ENCODE data around the gene GADD45GIP1. TPM values are rescaled to one million over a fixed set of nuclear protein-coding genes. Genes with fewer than 3 reads are reported as not detected.
"Not testable (repeated sequence)": the region's sequence is repeated elsewhere in the genome, so short reads cannot be mapped to it uniquely, and the experiment has no call there.

GADD45GIP1 gene
- total RNA-seq, 2 donors from 2014 or later, result 31.0 to 34.9 TPM

DNA sequence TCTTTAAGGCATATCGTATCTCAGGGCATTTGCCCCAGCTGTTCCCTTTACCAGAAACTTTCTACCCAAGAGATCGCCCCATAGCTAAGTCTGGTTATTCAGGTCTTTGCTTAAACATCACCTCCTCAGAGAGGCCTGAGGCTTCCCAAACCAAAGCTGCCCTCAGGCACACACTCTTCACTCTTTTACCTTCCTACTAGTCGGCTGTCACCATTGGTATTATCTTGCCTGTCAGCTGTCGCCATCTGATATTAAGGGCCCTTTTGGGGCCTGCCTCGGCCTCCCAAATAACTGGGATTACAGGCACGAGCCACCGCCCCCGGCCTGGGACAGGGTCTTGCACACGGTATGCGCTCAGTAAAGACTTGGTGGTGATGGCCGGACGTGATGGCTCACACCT, 1.0 kb downstream of the GADD45GIP1 start:
- Histone ChIP-seq H3K9ac (ENCODE audit: extremely low read depth, low read length, poor library complexity, severe bottlenecking) (peak overlapping the region; percentile 82), H3K4me1 (ENCODE audit: control insufficient read depth, insufficient read depth, low read length) (no peaks in the 10 kb centered on the region), H3K27me3 (ENCODE audit: control insufficient read depth, insufficient read depth, low read length, poor library complexity, severe bottlenecking) (no peaks in the 10 kb centered on the region), H3K27ac (ENCODE audit: low read depth, low read length) (no peak overlapping the region), H3K36me3 (ENCODE audit: control insufficient read depth, insufficient read depth, low read length) (peaks cover 29% of the 10 kb centered on the region), H3K9me3 (ENCODE audit: control insufficient read depth, low read length) (no peaks in the 10 kb centered on the region), H3K4me3 (ENCODE audit: low read length) (peak overlapping the region; percentile 95)
- H3K36me3 Mint-ChIP-seq (ENCODE audit: low read depth), result peaks cover 34% of the 10 kb centered on the region
- H3K27me3 Mint-ChIP-seq (ENCODE audit: insufficient read depth), result no peaks in the 10 kb centered on the region
- H3K27ac Mint-ChIP-seq, result peak overlapping the region; percentile 92
- TF ChIP-seq, protein P1, sequence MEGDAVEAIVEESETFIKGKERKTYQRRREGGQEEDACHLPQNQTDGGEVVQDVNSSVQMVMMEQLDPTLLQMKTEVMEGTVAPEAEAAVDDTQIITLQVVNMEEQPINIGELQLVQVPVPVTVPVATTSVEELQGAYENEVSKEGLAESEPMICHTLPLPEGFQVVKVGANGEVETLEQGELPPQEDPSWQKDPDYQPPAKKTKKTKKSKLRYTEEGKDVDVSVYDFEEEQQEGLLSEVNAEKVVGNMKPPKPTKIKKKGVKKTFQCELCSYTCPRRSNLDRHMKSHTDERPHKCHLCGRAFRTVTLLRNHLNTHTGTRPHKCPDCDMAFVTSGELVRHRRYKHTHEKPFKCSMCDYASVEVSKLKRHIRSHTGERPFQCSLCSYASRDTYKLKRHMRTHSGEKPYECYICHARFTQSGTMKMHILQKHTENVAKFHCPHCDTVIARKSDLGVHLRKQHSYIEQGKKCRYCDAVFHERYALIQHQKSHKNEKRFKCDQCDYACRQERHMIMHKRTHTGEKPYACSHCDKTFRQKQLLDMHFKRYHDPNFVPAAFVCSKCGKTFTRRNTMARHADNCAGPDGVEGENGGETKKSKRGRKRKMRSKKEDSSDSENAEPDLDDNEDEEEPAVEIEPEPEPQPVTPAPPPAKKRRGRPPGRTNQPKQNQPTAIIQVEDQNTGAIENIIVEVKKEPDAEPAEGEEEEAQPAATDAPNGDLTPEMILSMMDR (conservative IDR thresholded peaks at IDR 0.05), result no peak
- peaks cover 13% of the 10 kb centered on the region for H3K4me1 Mint-ChIP-seq
- WGBS, 2 experiments (ENCODE audit: insufficient coverage in 1 of 2, insufficient read length in 1 of 2), result 75 to 83% methylated on average over 12 of the region's 12 CpGs
- peak overlapping the region; percentile 85 for H3K4me3 Mint-ChIP-seq
- H3K9me3 Mint-ChIP-seq, result no peaks in the 10 kb centered on the region
- no peak for DNase-seq

DNA sequence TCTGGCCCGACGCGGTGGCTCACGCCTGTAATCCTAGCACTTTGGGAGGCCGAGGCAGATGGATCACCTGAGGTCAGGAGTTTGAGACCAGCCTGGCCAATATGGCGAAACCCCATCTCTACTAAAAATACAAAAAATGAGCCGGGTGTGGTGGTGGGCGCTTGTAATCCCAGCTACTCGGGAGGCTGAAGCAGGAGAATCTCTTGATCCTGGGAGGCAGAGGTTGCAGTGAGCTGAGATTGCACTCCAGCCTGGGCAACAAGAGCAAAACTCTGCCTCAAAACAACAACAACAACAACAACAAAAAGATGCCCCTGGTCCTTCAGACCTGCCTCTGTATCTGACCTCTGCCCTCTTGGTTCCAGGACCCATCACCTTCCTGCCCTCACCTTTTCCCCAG, 1.4 kb downstream of the GADD45GIP1 start:
- not testable (repeated sequence) for H3K27me3 ChIP-seq (ENCODE audit: control insufficient read depth, insufficient read depth, low read length, poor library complexity, severe bottlenecking); H3K4me1 ChIP-seq (ENCODE audit: control insufficient read depth, insufficient read depth, low read length); H3K27me3 Mint-ChIP-seq (ENCODE audit: insufficient read depth); H3K9me3 ChIP-seq (ENCODE audit: control insufficient read depth, low read length); H3K27ac ChIP-seq (ENCODE audit: low read depth, low read length); DNase-seq; H3K9me3 Mint-ChIP-seq
- Mint-ChIP-seq H3K36me3 (ENCODE audit: low read depth) (peaks cover 38% of the 10 kb centered on the region), H3K4me1 (peaks cover 13% of the 10 kb centered on the region), H3K4me3 (peak overlapping the region; percentile 85), H3K27ac (peak overlapping the region; percentile 92)
- H3K9ac ChIP-seq (ENCODE audit: extremely low read depth, low read length, poor library complexity, severe bottlenecking), result peak overlapping the region; percentile 82
- peak overlapping the region; percentile 95 for H3K4me3 ChIP-seq (ENCODE audit: low read length)
- WGBS, 2 experiments (ENCODE audit: insufficient coverage in 1 of 2, insufficient read length in 1 of 2), result 95 to 100% methylated on average over 5 to 9 of the region's 9 CpGs
- peaks cover 33% of the 10 kb centered on the region for H3K36me3 ChIP-seq (ENCODE audit: control insufficient read depth, insufficient read depth, low read length)

DNA sequence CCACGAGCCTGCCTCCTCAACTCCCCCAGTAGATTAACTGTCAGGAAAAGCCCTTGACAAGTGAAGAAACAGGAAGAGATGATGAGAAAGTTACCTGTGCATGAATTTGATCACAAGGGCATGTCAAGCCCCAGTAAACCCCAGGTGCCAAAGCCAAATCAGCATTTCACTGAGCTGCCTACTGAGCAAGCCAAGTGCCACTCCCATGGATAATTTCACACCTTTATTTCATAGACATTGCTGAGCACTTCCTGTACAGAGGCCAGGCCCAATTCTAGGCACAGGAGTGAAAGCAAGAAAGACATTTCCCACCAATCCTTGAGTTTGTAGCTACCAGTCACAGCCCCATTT, 2.4 kb downstream of the GADD45GIP1 start:
- TF ChIP-seq, protein P1 (conservative IDR thresholded peaks at IDR 0.05), result no peak
- H3K9me3 ChIP-seq (ENCODE audit: control insufficient read depth, low read length), result no peaks in the 10 kb centered on the region
- no peaks in the 10 kb centered on the region for H3K4me1 ChIP-seq (ENCODE audit: control insufficient read depth, insufficient read depth, low read length)
- H3K4me1 Mint-ChIP-seq, result peaks cover 13% of the 10 kb centered on the region
- peaks cover 39% of the 10 kb centered on the region for H3K36me3 ChIP-seq (ENCODE audit: control insufficient read depth, insufficient read depth, low read length)
- WGBS, 2 experiments (ENCODE audit: insufficient coverage in 1 of 2, insufficient read length in 1 of 2), result 89% methylated on average over 1 of the region's 1 CpG; no CpG with 5 or more reads in 1 of the 2 experiments
- H3K27ac Mint-ChIP-seq, result peak overlapping the region; percentile 86
- H3K27ac ChIP-seq (ENCODE audit: low read depth, low read length), result no peak overlapping the region
- peaks cover 47% of the 10 kb centered on the region for H3K36me3 Mint-ChIP-seq (ENCODE audit: low read depth)
- no peaks in the 10 kb centered on the region for H3K9me3 Mint-ChIP-seq
- no peak overlapping the region for H3K4me3 ChIP-seq (ENCODE audit: low read length)
- H3K27me3 ChIP-seq (ENCODE audit: control insufficient read depth, insufficient read depth, low read length, poor library complexity, severe bottlenecking), result no peaks in the 10 kb centered on the region
- no peak overlapping the region for H3K9ac ChIP-seq (ENCODE audit: extremely low read depth, low read length, poor library complexity, severe bottlenecking)
- no peak for DNase-seq
- H3K4me3 Mint-ChIP-seq, result no peak overlapping the region
- no peaks in the 10 kb centered on the region for H3K27me3 Mint-ChIP-seq (ENCODE audit: insufficient read depth)

All from endodermal cell (in vitro differentiated cells).